H9 (cell line): Measurements from ENCODE around the gene FMOD. TPM values are rescaled to one million over a fixed set of nuclear protein-coding genes. Genes with fewer than 3 reads are reported as not detected.

Experiments
- DNase-seq: peaks from one replicate; pipeline ENCODE4 v3.0.0-alpha.2; 2017
- H2AFZ ChIP-seq: one replicate; pipeline ENCODE4 v1.6.1; 2013; ENCODE audit warnings: mild to moderate bottlenecking, low read length, control low read depth, moderate library complexity
- H2AK5ac ChIP-seq: 2 replicates; pipeline ENCODE4 v1.6.1; 2013; ENCODE audit warnings: low read length, control low read depth, mixed read lengths; ENCODE audit not compliant: insufficient read length
- H2BK120ac ChIP-seq: one replicate; pipeline ENCODE4 v1.6.1; 2013; ENCODE audit warnings: low read depth, mild to moderate bottlenecking, low read length, control low read depth, inconsistent platforms; ENCODE audit not compliant: poor library complexity, severe bottlenecking
- H2BK12ac ChIP-seq: 2 replicates; pipeline ENCODE4 v1.6.1; 2013; ENCODE audit warnings: low read length, control low read depth, mixed read lengths, low read depth; ENCODE audit not compliant: insufficient read length
- H2BK15ac ChIP-seq: 2 replicates; pipeline ENCODE4 v1.6.1; 2013; ENCODE audit warnings: low read depth, low read length, control low read depth
- H2BK20ac ChIP-seq: one replicate; pipeline ENCODE4 v1.6.1; 2013; ENCODE audit warnings: low read depth, mild to moderate bottlenecking, low read length, control low read depth, inconsistent platforms; ENCODE audit not compliant: poor library complexity, severe bottlenecking
- H2BK5ac ChIP-seq: 2 replicates; pipeline ENCODE4 v1.6.1; 2013; ENCODE audit warnings: low read length, control low read depth, mixed read lengths; ENCODE audit not compliant: insufficient read length
- H3K14ac ChIP-seq: 2 replicates; pipeline ENCODE4 v1.6.1; 2013; ENCODE audit warnings: low read length, control low read depth; ENCODE audit not compliant: insufficient read depth
- H3K18ac ChIP-seq: 2 replicates; pipeline ENCODE4 v1.6.1; 2013; ENCODE audit warnings: low read depth, mild to moderate bottlenecking, mixed read lengths, low read length, control low read depth; ENCODE audit not compliant: insufficient read length
- H3K23ac ChIP-seq: 2 replicates; pipeline ENCODE4 v1.6.1; 2013; ENCODE audit warnings: low read length, control low read depth, mixed read lengths, low read depth; ENCODE audit not compliant: insufficient read length
- H3K23me2 ChIP-seq: 2 replicates; pipeline ENCODE4 v1.6.1; 2013; ENCODE audit warnings: low read depth, mild to moderate bottlenecking, mixed read lengths, low read length, control low read depth; ENCODE audit not compliant: insufficient read length, poor library complexity, severe bottlenecking
- H3K27ac ChIP-seq: 2 replicates; pipeline ENCODE4 v1.5.1; 2013; ENCODE audit warnings: low read length, control low read depth, mixed read lengths, low read depth; ENCODE audit not compliant: insufficient read length
- H3K27me3 ChIP-seq: 2 replicates; pipeline ENCODE4 v1.6.1; 2013; ENCODE audit warnings: low read length, control low read depth, inconsistent platforms; ENCODE audit not compliant: insufficient read depth
- H3K4ac ChIP-seq: 2 replicates; pipeline ENCODE4 v1.6.1; 2013; ENCODE audit warnings: low read depth, mild to moderate bottlenecking, control low read depth, inconsistent platforms, low read length, moderate library complexity
- H3K4me1 ChIP-seq: 2 replicates; pipeline ENCODE4 v1.6.1; 2013; ENCODE audit warnings: low read length, control low read depth, inconsistent platforms; ENCODE audit not compliant: insufficient read depth
- H3K4me2 ChIP-seq: 2 replicates; pipeline ENCODE4 v1.6.1; 2013; ENCODE audit warnings: low read length, control low read depth, mixed read lengths; ENCODE audit not compliant: insufficient read length, insufficient read depth
- H3K56ac ChIP-seq: 2 replicates; pipeline ENCODE4 v1.6.1; 2013; ENCODE audit warnings: low read depth, mild to moderate bottlenecking, mixed read lengths, low read length, control low read depth; ENCODE audit not compliant: insufficient read length
- H3K79me1 ChIP-seq: 2 replicates; pipeline ENCODE4 v1.6.1; 2013; ENCODE audit warnings: low read depth, mild to moderate bottlenecking, moderate library complexity, low read length, control low read depth, inconsistent platforms; ENCODE audit not compliant: insufficient read depth, poor library complexity, severe bottlenecking
- H3K79me2 ChIP-seq: 2 replicates; pipeline ENCODE4 v1.6.1; 2013; ENCODE audit warnings: low read length, control low read depth, inconsistent platforms; ENCODE audit not compliant: insufficient read depth
- H3K9ac ChIP-seq: 2 replicates; pipeline ENCODE4 v1.6.1; 2013; ENCODE audit warnings: low read length, control low read depth, mixed read lengths; ENCODE audit not compliant: insufficient read length; ENCODE audit errors: extremely low read depth
- H3K9me3 ChIP-seq: one replicate; pipeline ENCODE4 v1.6.1; 2013; ENCODE audit warnings: low read depth, low read length, inconsistent platforms; ENCODE audit not compliant: control insufficient read depth
- H3T11ph ChIP-seq: one replicate; pipeline ENCODE4 v1.6.1; 2013; ENCODE audit warnings: mild to moderate bottlenecking, low read length, control low read depth, inconsistent platforms
- H4K20me1 ChIP-seq: one replicate; pipeline ENCODE4 v1.6.1; 2013; ENCODE audit not compliant: control insufficient read depth, insufficient read length, insufficient read depth
- H4K5ac ChIP-seq: 2 replicates; pipeline ENCODE4 v1.6.1; 2013; ENCODE audit warnings: low read depth, mild to moderate bottlenecking, mixed read lengths, low read length, control low read depth; ENCODE audit not compliant: insufficient read length
- H4K8ac ChIP-seq: replicated peaks from 2 replicates; pipeline ENCODE4 v1.6.1; 2013; ENCODE audit warnings: low read length, control low read depth, mixed read lengths, low read depth; ENCODE audit not compliant: insufficient read length
- H4K91ac ChIP-seq: 2 replicates; pipeline ENCODE4 v1.6.1; 2013; ENCODE audit warnings: low read depth, mild to moderate bottlenecking, moderate library complexity, mixed read lengths, low read length, control low read depth; ENCODE audit not compliant: insufficient read length
- H3K27ac Mint-ChIP-seq, 3 experiments: 2 replicates in 2 of 3; 3 replicates in 1 of 3; pipeline ENCODE4 v1.8.0; 2020 to 2021; ENCODE audit warnings: mixed read lengths in 3 of 3, mild to moderate bottlenecking in 1 of 3, moderate library complexity in 1 of 3
- H3K27me3 Mint-ChIP-seq: 2 replicates; pipeline ENCODE4 v1.8.0; 2021; ENCODE audit warnings: low read depth, mild to moderate bottlenecking, moderate library complexity, mixed read lengths
- H3K36me3 Mint-ChIP-seq, 3 experiments: 2 replicates in 2 of 3; 3 replicates in 1 of 3; pipeline ENCODE4 v1.8.0; 2020 to 2021; ENCODE audit warnings: low read depth in 3 of 3, mixed read lengths in 3 of 3; ENCODE audit not compliant: insufficient read depth in 1 of 3
- H3K4me1 Mint-ChIP-seq, 2 experiments: 2 replicates each; pipeline ENCODE4 v1.8.0; 2020; ENCODE audit warnings: mixed read lengths in 2 of 2
- H3K4me3 Mint-ChIP-seq, 2 experiments: 2 replicates in 1 of 2; 3 replicates in 1 of 2; pipeline ENCODE4 v1.8.0; 2020 to 2021; ENCODE audit warnings: mild to moderate bottlenecking in 2 of 2, mixed read lengths in 2 of 2, moderate library complexity in 1 of 2
- H3K9me3 Mint-ChIP-seq, 2 experiments: 2 replicates in 1 of 2; 3 replicates in 1 of 2; pipeline ENCODE4 v1.8.0; 2020; ENCODE audit warnings: mild to moderate bottlenecking in 2 of 2, mixed read lengths in 2 of 2, moderate library complexity in 1 of 2
- CTCF ChIP-seq: fragments of 200-600 bp; sonication (generic); conservative IDR thresholded peaks from 3 replicates; pipeline ENCODE4 v1.8.0; 2021; ENCODE audit warnings: antibody characterized with exemption, mild to moderate bottlenecking
- WGBS: extraction: QIAGEN DNeasy Blood & Tissue Kit; methylation state at CpG from one replicate; pipeline ENCODE4 v1.1.7; 2013; ENCODE audit warnings: missing lambda C conversion rate, low lambda C conversion rate, mixed read lengths; ENCODE audit not compliant: insufficient read length; ENCODE audit errors: extremely low coverage; 5-methylcytosine and 5-hydroxymethylcytosine counted together
- total RNA-seq: library from RNA; stranded (reverse); gene quantifications from 2 replicates; pipeline ENCODE4 v1.2.1, GENCODE V29; 2021

Gene FMOD
- total RNA-seq, 1 experiment from 2014 or later = not detected

GRCh38 chr1:203302894-203303293 lies 48.0 kb downstream of the FMOD start:
- Histone ChIP-seq H3K23ac (no peak overlapping the region), H3K4me1 (peaks cover 3% of the 10 kb centered on the region), H3T11ph (no peak overlapping the region), H3K23me2 (peaks cover 13% of the 10 kb centered on the region), H4K8ac (no peak overlapping the region), H3K4ac (no peak overlapping the region), H4K5ac (no peak overlapping the region), H3K4me2 (no peak overlapping the region), H3K9me3 (no peaks in the 10 kb centered on the region), H3K14ac (no peak overlapping the region), H3K27ac (no peak overlapping the region), H2BK20ac (no peak overlapping the region), H4K91ac (no peak overlapping the region), H3K79me2 (no peaks in the 10 kb centered on the region), H2BK120ac (no peak overlapping the region), H3K27me3 (peaks cover 63% of the 10 kb centered on the region), H2BK5ac (no peak overlapping the region), H3K79me1 (no peaks in the 10 kb centered on the region), H2AFZ (no peak overlapping the region), H3K56ac (no peak overlapping the region), H3K9ac (no peak overlapping the region), H3K18ac (no peak overlapping the region), H2BK15ac (no peak overlapping the region), H4K20me1 (no peaks in the 10 kb centered on the region), H2BK12ac (no peak overlapping the region), H2AK5ac (no peak overlapping the region)
- no CpG with 5 or more reads among the region's 3 CpGs for WGBS
- TF ChIP-seq CTCF = no peak
- Mint-ChIP-seq H3K36me3 (no peaks in the 10 kb centered on the region), H3K27ac (no peak overlapping the region), H3K9me3 (no peaks in the 10 kb centered on the region; a peak in 1 of 5 replicates), H3K4me3 (no peak overlapping the region), H3K27me3 (peaks cover 97% of the 10 kb centered on the region), H3K4me1 (peaks cover 31 to 33% of the 10 kb centered on the region in 2 experiments)
- no peak for DNase-seq
